Renal cortical epithelial cell (primary cell): ENCODE data around the gene KCNQ1. TPM values are rescaled to one million over a fixed set of nuclear protein-coding genes. Genes with fewer than 3 reads are reported as not detected.
A peak's percentile ranks its signal among the peaks of the same experiment; 100 is the strongest.

Source experiments
- DNase-seq: peaks from one replicate; pipeline ENCODE4 v3.0.0-alpha.2; 2011; ENCODE audit warnings: low read depth
- total RNA-seq: library from RNA; depleted of rRNA; stranded (reverse); fragments of >200 nt; gene quantifications from 2 replicates; pipeline ENCODE4 v1.2.3, GENCODE V29; 2014

Gene KCNQ1
- total RNA-seq, 1 donor from 2014 or later: 1.1 TPM

DNA sequence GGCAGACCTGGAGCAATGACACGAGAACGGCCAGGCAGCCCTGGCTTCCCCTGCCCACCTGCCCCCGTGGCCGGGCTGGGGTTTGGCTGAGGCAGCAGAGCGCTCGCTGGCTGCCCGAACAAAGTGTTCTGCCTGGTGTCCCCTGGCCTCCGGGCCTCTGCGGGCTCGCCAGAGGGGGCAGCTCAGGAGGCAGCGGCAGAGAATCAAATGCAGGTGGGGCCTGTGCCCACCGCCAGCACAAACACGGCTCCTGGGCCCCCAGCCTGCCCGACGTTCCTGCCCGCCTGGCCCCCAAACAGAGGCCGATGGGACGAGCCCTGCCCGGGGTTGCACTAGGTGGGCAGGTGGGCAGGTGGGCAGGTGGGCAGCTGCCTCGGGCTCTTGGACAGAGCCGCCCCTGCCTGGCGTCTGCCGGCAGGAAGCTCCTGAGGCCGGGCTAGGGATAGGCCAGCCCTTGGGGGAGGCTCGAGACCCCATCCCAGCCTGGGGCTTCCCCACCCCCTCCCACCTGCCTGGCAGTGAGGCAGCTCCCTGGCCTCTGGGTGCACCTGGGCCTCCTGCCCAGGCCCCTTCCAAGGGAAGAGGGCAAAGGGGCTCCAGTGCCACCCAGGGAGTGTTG is 394.0 kb downstream of the KCNQ1 start:
- no peak for DNase-seq

DNA sequence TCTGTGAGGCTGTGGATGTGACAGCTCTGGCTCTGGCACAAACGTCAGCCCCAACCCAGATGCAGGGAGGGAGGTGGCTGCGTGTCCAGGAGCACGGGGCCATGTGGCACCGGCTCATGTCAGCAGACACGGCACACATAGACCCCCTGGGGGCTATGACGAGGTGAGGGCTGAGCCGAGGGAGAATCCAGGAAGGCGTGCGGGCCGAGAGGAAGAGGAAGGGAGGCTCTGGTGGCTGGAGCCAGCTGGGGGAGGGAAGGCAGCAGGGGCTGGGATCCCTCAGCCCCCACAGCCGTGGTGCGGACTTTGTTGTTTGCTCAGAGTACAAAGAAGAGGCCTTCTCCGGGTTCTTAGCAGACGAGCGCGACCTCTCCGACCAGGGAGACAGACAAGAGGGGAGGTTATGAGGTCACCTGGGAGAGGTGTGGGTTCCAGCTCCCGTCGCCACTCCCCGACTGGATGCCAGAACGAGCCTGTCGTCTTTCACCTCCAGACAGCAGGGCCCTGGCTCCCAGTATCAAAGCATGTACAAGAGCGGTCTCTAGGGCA is 394.7 kb downstream of the KCNQ1 start:
- DNase-seq: no peak

DNA sequence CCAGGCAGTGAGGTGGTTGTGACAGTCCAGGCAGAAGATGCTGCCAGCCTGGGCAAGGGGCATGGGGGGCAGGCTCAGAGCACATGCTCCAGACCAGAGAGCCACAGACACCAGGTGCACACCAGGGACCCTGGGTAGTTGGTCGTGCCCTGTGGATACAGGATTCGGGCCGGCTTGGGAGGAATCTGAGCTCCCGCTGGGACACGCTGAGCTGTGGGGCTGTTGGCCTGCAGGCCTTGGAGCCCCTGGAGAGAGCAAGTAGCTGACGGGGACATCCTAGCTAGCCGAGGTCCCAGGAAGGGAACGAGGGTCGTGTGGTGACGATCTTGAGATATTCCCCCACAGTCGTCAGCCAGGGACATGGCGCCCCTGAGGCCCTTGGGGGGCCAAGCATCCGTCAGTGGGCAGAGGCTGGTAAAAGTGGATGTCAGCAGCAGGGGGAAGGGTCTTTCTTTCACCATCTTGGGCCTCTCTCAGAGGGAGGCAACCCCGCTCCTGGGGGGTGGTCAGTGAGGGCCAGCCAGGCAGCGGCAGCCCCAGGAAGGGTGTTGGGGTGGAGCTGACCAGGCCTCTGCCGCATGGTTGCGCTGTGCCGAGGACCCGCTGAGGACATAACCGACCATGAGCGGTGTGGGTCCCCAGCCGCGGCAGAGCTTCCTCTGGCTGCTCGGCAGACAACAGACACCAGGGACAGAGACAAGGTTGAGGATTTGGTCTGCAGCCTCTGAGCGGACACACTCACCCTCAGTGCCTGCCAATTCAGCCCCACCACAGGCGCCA is 396.8 kb downstream of the KCNQ1 start:
- DNase-seq: no peak

DNA sequence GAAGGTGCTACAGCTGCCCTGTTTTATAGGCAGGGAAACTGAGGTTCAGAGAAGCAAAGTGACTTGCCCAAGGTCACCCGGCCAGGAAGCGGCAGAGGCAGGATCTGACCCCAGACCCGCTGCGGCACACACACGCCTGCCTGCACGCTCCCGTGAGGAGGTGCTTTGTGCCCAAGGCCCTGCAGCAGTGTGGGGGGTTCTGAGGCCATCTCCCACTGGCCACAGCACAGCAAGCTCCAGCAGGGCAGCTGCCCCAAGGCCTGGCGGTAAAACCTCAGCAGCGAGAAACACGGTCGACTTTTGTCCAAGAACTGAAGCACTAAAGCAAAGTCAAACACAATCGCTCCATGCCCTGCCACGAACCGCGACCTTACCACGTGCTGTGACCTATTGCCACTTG is 398.1 kb downstream of the KCNQ1 start:
- no peak for DNase-seq

DNA sequence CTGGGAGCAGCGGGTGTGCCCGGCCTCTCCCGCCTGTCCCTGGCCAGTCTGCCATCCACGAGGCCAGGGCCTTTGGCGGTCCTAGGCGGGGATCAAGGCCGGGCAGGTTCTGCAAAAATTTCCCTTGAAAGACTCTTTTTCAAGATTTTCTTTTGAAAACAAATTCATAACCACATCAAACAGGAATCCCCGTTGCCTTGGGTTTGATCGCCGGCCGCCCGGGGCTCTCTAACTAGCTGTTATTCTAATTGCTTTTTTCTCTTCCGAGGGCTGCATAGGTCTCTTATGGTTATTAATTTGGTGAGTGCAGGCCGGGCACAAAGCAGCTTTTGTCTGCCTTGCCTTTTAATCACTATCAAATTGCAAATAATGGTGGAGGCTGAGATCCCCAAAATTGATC is 398.7 kb downstream of the KCNQ1 start:
- no peak for DNase-seq

DNA sequence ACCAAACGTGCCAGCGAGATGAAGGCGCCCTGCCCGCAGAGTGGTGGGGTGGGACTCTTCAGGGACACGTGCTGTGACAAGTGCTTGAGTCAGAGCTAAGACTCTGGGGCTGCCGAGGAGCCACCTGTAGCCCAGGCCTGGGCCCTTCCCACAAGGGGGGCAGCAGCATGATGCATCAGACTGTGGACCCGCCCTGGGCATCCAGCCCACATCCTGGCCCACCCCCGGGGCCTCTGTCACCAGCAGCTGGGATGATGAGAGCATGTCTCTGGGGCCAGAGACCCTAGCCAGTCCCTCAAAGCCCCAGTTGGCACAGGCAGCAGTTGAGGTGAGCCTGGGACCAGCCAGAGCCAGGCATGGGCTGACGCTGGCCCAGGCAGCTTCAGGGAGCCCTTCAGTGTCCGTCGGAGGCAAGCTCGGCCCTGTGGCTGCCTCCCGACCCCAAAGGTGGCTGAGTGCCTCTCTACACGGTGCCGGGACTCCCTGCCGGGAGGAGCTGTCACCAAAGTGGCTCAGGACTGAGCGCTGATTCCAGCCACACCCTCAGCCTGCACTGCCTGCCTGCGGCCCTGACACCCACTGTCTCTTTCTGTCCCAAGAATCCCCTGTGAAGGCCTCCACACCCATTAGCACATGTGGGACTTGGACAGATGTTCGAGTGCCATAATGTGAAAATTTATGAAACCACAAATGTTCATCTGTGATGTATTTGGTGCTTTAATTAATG is 399.5 kb downstream of the KCNQ1 start:
- DNase-seq: no peak

DNA sequence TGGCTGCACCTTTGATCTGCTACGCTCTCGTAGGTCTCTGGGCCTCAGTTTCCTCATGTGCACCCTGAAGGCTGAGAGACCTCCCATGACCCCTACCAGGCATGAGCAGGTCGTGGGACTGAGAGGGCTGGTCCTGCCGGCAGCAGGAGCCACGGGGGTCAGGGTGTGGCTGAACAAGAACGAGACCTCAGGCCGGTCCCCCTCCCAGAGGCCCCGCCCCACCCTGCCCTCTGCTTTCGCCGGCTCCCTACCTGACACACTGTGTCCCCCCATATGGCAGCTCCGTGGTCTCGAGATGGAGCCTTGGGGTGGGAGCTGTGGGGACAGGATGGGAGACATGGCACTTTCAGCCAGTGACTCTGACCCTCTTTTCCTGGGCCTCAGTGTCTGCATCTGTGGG is 400.2 kb downstream of the KCNQ1 start:
- DNase-seq: no peak

DNA sequence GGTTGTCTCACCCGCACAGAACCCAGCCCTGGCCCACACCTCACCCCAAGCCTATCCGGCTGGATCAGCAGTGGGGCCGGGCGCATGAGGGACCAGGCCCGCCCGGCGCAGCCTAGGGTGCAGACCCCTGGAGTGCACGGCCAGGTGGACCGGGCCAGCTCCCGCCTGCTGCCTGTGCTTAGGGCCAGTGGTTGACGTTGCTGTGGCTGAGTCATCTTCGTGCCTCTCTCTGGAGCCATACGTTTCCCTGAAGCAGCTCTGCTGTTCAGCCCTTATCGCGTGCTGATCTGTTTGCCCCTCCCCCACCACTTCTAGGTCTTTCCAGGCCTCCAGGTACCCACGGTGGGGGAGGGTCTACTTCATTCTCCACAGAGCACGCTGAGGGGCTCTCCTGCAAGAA is 401.2 kb downstream of the KCNQ1 start:
- no peak for DNase-seq

DNA sequence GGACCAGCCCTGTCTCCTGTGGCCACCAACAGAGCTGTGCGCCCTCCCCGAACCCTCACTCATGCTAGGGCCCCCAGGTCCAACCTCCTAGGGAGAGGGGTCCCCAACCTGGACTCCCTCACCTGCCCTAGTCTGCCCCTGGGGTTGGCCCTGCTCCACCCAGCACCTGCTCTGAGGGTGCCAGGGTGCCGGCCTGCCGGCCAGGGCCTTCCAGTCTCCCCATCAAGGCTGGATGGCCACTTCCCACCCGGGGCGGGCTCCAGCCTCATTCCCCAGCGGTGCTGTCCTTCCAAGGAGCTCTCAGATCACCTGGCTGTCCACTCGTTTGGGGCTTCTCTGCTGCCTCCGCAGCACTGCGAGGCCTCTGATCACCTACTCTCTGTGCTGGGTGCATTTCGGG is 401.7 kb downstream of the KCNQ1 start:
- no peak for DNase-seq

DNA sequence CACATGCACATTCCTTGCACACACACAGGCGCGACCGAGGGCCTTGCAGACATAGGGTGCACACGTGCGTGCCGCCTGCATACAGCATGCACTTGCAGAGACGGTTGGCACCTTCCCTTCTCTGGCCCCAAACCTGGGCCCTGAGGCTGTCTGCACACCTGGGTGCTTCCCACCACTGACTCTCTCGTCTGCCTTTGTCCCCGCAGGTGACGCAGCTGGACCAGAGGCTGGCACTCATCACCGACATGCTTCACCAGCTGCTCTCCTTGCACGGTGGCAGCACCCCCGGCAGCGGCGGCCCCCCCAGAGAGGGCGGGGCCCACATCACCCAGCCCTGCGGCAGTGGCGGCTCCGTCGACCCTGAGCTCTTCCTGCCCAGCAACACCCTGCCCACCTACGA is 402.8 kb downstream of the KCNQ1 start:
- no peak for DNase-seq

DNA sequence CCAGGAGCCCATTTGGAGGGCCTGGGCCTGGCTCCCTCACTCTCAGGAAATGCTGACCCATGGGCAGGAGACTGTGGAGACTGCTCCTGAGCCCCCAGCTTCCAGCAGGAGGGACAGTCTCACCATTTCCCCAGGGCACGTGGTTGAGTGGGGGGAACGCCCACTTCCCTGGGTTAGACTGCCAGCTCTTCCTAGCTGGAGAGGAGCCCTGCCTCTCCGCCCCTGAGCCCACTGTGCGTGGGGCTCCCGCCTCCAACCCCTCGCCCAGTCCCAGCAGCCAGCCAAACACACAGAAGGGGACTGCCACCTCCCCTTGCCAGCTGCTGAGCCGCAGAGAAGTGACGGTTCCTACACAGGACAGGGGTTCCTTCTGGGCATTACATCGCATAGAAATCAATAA is 403.7 kb downstream of the KCNQ1 start:
- no peak for DNase-seq

DNA sequence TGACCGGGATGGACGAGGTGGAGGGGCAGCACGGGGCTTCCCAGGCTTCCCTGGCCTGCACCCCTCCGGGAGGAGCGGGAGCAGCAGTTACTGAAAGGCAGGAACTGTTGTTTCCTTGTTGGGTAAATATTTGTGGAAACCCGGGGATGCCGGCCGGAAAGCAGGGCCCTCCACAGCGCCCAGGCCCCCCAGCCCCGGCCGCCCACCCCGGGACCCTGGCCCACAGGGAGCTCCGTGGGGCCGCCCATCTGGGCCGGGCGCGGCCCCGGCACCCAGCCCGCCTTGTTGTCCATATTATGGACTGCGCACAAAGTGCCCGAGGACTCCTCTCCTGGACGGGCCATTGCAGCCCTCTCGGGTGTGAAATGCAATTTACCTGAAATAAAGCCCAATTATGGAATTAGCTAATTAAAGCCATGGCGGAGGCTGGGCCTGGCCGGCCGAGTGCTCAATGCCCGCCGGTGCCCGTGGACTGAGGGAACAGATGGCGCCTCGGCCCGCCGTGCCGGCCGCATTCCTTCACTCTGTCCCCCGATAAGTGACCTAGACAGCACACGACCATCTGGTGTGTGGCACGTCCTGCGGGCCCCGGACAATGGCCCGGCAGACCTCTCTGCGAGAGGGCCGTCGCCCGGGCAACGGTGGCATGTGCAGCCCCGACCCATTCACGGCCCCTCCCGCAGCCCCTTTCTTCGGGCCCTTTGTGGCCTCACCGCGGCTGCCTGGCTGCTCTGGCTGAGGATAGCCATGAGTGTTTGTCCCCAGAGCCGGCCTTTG is 405.4 kb downstream of the KCNQ1 start:
- DNase-seq: no peak

DNA sequence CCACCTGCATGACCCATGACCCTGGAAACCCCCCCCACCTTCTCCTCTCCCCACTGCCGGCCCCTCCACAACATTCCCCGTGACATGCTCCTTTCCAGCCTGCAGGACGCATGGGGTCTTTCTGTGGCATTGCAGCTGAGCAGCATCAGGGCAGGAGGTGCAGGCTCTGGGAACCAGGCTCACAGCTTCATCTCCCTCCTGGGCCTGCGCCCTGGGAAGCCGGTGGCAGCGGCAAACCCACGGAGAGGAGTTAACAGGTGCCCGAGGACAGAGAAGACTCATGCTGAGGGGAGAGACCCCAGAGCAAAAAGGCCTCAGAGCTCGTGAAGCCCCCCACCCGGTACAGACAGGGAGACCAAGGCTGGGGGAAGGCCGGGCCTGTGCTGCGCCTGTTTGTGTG is 408.6 kb downstream of the KCNQ1 start:
- no peak for DNase-seq

DNA sequence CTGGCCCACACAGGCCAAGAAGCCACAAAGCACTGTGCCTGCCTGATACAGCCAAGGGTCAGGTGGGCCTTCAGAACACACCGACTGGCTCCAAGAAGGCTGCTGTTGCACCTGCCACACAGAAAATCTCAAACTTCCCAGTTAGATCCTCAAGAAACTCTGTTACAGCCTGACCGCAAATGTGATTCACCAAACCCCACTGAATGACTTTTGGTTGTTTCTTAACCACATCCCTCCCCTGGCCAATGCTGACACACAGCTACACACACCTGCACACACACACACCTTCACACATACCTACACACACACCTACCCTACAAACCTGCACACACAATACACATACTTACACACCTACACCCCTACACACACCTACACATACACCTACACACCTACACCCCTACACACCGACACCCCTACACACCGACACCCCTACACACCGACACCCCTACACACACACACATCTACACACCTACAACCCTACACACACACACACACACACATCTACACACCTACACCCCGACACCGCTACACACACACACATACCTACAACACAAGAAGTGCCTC is 409.3 kb downstream of the KCNQ1 start:
- no peak for DNase-seq

DNA sequence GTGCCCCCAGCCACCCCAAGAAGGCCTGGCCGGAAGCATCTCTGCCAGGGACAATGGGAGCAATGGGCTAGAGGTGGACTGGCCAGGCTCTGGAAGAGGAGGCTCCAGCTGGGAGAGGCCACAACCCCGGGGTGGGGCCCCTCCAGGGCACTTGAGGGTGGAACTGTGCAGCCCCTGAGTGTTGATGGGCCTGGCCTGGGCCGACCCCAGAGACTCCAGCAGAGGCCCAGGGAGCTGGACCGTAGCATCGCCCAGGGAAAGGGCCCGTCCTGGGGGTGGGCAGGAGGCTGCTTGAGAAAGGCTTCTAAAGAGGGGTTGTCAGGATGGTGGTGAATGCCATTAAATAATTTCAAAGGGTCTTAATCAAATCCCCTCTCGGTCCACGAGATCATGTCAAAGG is 410.4 kb downstream of the KCNQ1 start:
- no peak for DNase-seq

DNA sequence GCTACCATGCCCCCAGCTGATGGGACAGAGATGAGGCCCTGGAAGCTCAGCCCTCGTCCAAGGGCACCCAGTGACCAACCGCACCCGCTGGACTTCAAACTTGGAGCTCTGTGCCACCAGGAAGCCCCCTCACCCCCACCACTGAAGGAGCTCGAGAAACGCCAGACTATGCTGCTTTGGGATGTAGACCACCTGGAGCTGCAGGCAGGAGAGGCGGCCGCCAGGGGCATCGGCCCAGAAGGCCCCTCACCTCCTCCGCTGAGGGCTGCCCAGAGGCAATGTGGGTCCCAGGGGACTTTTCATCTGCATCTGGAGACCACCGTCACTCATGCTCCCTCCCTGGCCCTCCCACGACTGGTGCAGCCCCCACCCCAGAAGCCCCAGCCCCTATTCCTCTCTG is 412.5 kb downstream of the KCNQ1 start:
- no peak for DNase-seq

DNA sequence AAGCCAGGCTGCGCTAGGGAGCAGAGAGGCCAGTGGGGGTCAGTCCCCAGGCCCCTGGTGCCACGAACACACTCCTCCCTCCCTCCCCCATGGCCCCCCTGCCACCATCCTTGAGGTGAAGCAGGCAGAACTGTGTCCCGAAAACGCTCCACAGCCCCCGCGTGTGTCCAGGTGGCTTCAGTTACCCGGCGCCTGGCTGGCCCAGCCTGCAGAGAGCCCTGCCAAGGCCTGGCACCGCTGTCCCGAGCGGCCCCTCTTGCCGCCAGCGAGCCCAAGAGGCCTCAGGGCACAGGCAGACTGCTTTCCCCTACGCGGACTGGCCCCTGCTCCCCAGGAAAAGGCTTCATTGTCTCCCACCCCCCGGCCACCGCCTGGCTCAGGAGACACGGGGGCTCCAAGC is 413.1 kb downstream of the KCNQ1 start:
- no peak for DNase-seq

DNA sequence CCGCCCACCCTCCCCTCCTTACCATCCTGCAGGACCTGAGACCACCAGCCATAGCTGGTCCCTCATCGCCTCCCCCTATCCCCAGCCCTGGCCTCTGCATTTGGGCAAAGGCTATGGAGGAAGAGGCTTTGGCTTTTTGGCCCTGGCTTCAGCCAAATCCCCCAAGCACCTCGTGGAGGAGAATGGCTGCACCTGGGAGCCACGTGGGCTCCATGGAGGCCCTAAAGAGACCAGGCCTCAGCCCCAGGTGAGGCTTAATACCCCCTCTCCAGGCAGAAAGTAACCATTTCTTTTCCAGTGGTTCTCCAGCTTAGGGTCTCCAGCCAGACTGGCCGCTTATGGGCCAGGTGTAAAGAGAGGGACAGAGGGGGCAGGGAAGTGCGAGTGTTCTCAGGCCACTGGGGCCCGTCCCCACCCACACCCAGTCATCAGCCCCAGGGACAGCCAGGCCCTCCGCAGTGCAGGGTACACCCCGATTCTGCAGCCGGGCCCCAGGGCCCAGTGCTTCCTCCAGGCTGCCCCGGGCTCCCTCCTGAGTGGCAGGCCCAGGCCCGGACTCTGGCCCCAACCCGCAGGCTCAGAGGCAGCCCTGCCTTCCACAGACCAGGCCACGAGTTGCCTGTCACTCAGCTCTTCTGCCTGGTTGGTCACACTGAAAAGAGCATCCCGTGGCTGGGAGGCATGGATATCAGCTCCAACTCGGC is 414.3 kb downstream of the KCNQ1 start:
- DNase-seq: no peak

DNA sequence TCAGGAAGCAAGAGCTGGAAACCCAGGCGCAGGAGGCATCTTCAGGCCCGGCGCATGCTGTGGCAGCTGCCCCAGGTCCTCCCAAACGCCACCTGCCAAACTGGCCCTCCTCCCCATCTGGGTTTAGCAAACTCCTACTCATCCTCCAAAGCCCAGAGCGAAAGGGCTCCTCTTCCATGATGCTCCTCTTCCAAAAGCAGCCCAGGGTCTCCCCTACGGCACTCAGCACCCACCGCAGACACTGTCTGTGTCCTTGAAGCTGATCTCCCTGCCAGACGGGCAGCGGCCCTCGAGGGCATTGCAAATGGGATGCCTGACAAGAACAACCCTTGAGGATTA is 414.9 kb downstream of the KCNQ1 start:
- no peak for DNase-seq

DNA sequence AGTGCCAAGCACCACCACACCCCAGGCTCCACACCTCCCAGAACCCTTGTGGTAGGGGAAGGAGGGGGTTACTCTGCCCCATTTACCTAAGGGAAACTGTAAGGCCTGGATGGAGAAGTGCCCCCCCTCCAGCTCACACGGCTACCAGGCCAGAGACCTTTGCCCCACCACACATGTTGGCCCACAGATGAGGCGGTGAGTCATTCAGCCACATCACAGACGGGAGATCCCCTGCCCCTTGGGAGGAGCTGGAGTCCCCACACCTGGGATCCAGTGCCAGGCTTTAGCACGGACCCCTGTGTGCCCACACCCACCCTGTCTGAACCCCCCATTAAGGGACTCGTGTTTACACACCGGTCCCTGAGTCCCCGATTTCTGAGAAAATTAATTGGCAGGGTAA is 415.8 kb downstream of the KCNQ1 start:
- DNase-seq: peak; percentile 68
